Keratinocyte (primary cell): ENCODE data around the gene XCL2.

Experiments used
- EZH2 ChIP-seq: IDR thresholded peaks from one replicate; pipeline ENCODE4 v1.6.1; 2012; ENCODE audit warnings: inconsistent platforms, mild to moderate bottlenecking, low read length, moderate library complexity
- TF ChIP-seq, protein P1 (sequence below), 3 experiments: IDR thresholded peaks in 1 of 3; conservative IDR thresholded peaks in 1 of 3; optimal IDR thresholded peaks in 1 of 3; 2 replicates in 2 of 3; 3 replicates in 1 of 3; pipeline versions ENCODE3 to v1.5.1; 2011; ENCODE audit warnings: low read length in 3 of 3, mild to moderate bottlenecking in 3 of 3, moderate library complexity in 2 of 3, control low read depth in 1 of 3, inconsistent platforms in 1 of 3; ENCODE audit not compliant: insufficient read depth in 2 of 3; ENCODE audit errors: extremely low read depth in 1 of 3

DNA sequence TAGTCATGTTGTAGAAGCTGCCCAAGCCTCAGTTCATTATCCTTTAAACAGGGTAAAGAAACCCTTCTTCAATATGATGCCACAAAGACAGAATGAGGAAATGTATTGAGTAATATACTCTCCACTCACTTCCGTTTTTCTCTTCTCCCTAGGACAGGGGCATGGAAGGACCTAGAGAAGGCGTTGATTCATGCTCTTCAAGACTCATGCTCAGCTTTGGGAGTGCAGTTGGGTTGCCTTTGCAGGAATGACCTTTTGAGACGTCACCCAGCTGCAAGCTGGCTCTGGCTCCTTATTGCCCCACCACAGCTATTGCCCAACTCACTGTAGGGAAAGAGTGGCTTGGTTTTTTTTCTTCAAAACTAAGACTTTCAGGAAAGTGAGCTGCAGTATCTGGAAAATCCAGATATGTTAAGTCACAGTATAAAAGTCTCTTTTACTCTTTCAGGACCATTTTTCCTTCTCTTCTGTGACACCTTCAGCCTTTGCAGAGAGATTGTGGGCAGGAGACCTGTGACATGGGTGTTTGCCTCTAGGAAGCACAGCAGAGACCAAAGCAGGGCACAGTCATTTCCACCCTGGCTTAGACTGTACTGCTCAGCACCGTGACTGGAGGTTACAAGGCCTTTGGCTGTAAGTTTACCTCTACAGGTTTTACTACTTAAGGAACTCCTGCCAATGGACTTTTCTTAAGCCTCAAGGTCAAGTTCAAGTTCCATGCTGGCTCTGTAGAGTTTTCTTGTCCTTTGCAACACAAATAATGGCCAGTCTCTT is 39.5 kb downstream of the XCL2 start:
- TF ChIP-seq, protein P1, sequence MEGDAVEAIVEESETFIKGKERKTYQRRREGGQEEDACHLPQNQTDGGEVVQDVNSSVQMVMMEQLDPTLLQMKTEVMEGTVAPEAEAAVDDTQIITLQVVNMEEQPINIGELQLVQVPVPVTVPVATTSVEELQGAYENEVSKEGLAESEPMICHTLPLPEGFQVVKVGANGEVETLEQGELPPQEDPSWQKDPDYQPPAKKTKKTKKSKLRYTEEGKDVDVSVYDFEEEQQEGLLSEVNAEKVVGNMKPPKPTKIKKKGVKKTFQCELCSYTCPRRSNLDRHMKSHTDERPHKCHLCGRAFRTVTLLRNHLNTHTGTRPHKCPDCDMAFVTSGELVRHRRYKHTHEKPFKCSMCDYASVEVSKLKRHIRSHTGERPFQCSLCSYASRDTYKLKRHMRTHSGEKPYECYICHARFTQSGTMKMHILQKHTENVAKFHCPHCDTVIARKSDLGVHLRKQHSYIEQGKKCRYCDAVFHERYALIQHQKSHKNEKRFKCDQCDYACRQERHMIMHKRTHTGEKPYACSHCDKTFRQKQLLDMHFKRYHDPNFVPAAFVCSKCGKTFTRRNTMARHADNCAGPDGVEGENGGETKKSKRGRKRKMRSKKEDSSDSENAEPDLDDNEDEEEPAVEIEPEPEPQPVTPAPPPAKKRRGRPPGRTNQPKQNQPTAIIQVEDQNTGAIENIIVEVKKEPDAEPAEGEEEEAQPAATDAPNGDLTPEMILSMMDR (optimal IDR thresholded peaks at IDR 0.05 in 1 of 3, IDR thresholded peaks at IDR 0.05 in 1 of 3, conservative IDR thresholded peaks at IDR 0.05 in 1 of 3; ENCODE audit: extremely low read depth in 1 of 3, insufficient read depth in 2 of 3, low read length in 3 of 3): no peak
- no peak for TF ChIP-seq EZH2
